GM06990 (cell line): ENCODE measurements around the gene MUC22.

Experiments
- DNase-seq: peaks from one replicate; pipeline ENCODE4 v3.0.0-alpha.2; 2011; ENCODE audit not compliant: insufficient read length; ENCODE audit errors: extremely low read depth
- H3K27me3 ChIP-seq: replicated peaks from 2 replicates; pipeline ENCODE4 v1.6.0; 2011; ENCODE audit warnings: low read length; ENCODE audit not compliant: control insufficient read depth, insufficient read depth
- H3K36me3 ChIP-seq: 2 replicates; pipeline ENCODE4 v1.5.1; 2011; ENCODE audit warnings: low read length; ENCODE audit not compliant: control insufficient read depth, insufficient read depth
- H3K4me3 ChIP-seq: replicated peaks from 2 replicates; pipeline ENCODE4 v1.5.1; 2011; ENCODE audit warnings: low read depth, mild to moderate bottlenecking, control low read depth, low read length
- CTCF ChIP-seq: IDR thresholded peaks from 2 replicates; pipeline ENCODE4 v1.5.1; 2011; ENCODE audit warnings: low read length, control low read depth, mild to moderate bottlenecking, inconsistent platforms; ENCODE audit not compliant: insufficient read depth, poor library complexity, severe bottlenecking

MUC22 gene

GRCh38 chr6:31053873-31054272 is 43.6 kb downstream of the MUC22 start:
- peaks cover 6% of the 10 kb centered on the region for H3K36me3 ChIP-seq
- no peak for DNase-seq
- peak overlapping the region; percentile 65 for H3K4me3 ChIP-seq
- H3K27me3 ChIP-seq: no peaks in the 10 kb centered on the region
- TF ChIP-seq CTCF: no peak

GRCh38 chr6:31055441-31055840 is 45.2 kb downstream of the MUC22 start:
- Histone ChIP-seq H3K36me3 (peaks cover 6% of the 10 kb centered on the region), H3K27me3 (no peaks in the 10 kb centered on the region), H3K4me3 (no peak overlapping the region)
- TF ChIP-seq CTCF: no peak
- DNase-seq: no peak

GRCh38 chr6:31057426-31058003 is 47.2 kb downstream of the MUC22 start:
- TF ChIP-seq CTCF: no peak
- no peak for DNase-seq

GRCh38 chr6:31058128-31058894 is 48.0 kb downstream of the MUC22 start:
- Histone ChIP-seq H3K27me3 (no peaks in the 10 kb centered on the region), H3K36me3 (peaks cover 8% of the 10 kb centered on the region), H3K4me3 (no peak overlapping the region)
- DNase-seq: no peak
- peak; percentile 29 for TF ChIP-seq CTCF

More at GRCh38 chr6:31057426-31058003, 47.2 kb downstream of the MUC22 start:
- Histone ChIP-seq H3K36me3 (peaks cover 8% of the 10 kb centered on the region), H3K27me3 (no peaks in the 10 kb centered on the region), H3K4me3 (no peak overlapping the region)

- Histone ChIP-seq H3K4me3 (no peak overlapping the region), H3K27me3 (no peaks in the 10 kb centered on the region), H3K36me3 (peaks cover 8% of the 10 kb centered on the region)
- no peak for TF ChIP-seq CTCF
- no peak for DNase-seq
Measured at GRCh38 chr6:31060145-31060544, 49.9 kb downstream of the MUC22 start.
